ENCODE measurements around the gene VCL.
A peak's percentile ranks its signal among the peaks of the same experiment; 100 is the strongest.
"Not testable (repeated sequence)": the region's sequence is repeated elsewhere in the genome, so short reads cannot be mapped to it uniquely, and the experiment has no call there.

The VCL gene

DNA sequence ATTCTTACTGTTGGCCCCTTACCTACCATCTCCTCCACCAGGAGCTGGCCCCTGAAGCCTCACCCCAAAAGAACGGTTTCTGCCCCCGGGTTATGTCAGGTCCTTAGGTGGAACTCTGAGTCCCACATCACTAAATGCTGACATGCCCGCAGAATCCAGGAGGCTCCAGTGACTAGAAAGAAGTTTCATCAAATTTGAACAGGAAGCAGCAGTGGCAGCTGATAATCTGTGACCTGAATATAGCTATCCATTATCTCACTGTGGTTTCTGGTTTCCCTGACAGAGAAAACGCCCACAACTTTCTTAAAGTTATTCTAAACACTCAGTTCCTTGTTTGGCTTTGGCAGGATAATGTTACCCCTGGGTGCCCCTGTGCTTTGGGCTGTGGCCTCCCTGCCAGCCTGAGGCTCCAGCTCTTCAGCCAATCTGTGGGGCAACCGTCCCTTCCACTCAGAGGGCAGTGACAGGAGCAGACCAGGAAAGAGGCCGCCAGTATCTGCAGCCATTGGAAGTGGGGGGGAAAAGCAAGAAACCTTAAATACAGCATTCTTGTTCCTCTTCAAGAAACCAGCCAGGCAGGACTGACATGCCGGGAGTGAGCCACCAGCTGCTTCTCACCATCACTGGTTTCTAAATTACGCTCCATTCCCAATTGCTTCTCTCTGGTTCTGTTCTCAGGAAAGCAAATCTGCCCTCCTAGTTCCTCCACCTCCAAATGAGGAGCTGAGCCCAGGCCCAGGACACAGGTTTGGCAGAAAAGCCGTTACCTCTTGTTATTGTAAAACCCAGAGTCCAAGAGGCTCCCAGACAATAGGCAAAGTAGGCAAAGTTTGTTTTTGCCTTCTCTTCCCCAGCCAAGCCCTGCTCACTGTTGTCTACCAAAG, 41.2 kb upstream of the VCL start:
- H3K4me3 ChIP-seq (ENCODE audit: low read length) = no peak overlapping the region
- TF ChIP-seq, protein P1, sequence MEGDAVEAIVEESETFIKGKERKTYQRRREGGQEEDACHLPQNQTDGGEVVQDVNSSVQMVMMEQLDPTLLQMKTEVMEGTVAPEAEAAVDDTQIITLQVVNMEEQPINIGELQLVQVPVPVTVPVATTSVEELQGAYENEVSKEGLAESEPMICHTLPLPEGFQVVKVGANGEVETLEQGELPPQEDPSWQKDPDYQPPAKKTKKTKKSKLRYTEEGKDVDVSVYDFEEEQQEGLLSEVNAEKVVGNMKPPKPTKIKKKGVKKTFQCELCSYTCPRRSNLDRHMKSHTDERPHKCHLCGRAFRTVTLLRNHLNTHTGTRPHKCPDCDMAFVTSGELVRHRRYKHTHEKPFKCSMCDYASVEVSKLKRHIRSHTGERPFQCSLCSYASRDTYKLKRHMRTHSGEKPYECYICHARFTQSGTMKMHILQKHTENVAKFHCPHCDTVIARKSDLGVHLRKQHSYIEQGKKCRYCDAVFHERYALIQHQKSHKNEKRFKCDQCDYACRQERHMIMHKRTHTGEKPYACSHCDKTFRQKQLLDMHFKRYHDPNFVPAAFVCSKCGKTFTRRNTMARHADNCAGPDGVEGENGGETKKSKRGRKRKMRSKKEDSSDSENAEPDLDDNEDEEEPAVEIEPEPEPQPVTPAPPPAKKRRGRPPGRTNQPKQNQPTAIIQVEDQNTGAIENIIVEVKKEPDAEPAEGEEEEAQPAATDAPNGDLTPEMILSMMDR (conservative IDR thresholded peaks at IDR 0.05; ENCODE audit: low read depth, low read length) = no peak
- DNase-seq (ENCODE audit: low read depth) = no peak

DNA sequence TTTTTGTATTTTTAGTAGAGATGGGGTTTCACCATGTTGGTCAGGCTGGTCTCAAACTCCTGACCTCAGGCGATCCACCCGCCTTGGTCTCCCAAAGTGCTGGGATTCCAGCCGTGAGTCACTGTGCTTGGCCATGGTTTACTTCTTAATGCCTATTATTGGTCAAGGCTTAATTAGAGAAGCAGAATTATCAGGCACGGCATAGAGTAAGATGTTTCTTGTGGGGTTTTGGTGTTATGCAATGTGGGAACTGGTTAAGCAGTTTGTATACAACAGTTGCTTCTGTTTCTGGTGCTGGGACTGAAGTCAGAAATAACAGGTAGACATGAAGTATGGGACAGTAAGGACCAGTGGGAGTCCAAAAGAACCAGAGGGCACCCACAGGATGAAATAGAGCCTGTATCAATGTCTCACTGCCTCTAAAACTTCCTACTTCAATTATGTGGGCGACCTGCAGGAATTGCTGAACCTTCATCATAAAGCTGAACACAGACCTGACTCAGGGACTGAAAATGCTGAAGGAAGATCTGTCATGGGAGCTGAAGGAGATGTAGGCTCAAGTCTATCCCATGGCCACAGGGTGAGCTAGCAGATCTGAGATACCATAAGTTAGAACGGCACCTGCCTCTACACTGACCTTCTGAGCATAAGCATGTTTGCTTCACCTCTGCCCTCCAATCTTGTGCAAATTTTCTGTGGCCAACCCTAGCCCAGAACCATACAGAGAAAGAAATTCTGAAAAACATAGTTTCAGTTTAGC, 38.3 kb upstream of the VCL start:
- no peak for DNase-seq (ENCODE audit: low read depth)
- no peak overlapping the region for H3K4me3 ChIP-seq (ENCODE audit: low read length)
- TF ChIP-seq, protein P1 (conservative IDR thresholded peaks at IDR 0.05; ENCODE audit: low read depth, low read length) = no peak

DNA sequence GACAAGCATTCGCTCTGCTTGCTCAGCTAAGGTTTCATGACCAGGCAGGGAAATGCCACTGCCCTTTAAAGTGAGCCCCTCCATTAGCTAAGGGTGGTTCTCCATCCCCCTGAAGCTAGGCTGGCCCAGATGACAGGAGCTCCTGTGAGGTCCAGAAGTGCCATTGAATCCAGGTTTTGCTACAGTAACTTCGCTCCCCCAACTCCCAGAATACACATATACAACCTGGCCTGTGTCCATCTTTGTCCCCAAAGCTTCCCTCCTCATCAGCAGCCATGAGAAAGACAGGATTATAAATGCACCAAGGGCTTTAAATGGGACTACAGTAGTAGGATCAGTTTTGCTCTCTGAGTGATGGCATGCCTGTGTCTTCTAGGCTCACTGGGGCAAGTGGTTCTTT, 35.5 kb upstream of the VCL start:
- no peak overlapping the region for H3K4me3 ChIP-seq (ENCODE audit: low read length)
- DNase-seq (ENCODE audit: low read depth) = no peak
- TF ChIP-seq, protein P1 (conservative IDR thresholded peaks at IDR 0.05; ENCODE audit: low read depth, low read length) = no peak

DNA sequence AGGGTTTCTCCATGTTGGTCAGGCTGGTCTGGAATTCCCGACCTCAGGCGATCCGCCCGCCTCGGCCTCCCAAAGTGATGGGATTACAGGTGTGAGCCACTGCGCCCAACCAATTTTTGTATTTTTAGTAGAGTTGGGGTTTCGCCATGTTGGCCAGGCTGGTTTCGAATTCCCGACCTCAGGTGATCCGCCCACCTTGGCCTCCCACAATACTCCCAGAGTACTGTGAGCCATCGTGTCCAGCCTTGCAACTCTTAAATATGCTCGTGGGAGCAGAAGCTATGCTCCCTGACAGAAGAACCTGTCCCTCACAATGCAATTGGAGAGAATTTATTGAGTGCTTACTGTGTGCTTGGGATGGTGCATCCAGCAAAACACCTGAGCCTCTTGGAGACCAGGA, 34.4 kb upstream of the VCL start:
- H3K4me3 ChIP-seq (ENCODE audit: low read length); DNase-seq (ENCODE audit: low read depth): not testable (repeated sequence)

DNA sequence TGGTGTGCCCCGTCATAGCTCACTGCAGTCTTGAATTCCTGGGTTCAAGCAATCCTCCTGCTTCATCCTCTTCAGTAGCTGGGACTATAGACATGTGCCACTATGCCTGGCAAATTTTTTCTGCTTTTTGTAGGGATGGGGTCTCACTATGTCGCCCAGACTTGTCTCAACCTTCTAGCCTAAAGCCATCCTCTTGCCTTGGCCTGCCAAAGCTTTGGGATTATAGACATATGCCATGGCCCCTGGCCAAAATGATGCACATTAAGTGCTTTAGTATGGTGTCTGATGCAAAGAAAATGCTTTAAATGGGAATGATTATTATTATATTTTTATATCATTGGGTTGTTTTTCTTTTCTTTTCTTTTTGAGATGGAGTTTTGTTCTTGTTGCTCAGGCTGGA, 33.2 kb upstream of the VCL start:
- DNase-seq (ENCODE audit: low read depth) = no peak
- TF ChIP-seq, protein P1 (conservative IDR thresholded peaks at IDR 0.05; ENCODE audit: low read depth, low read length) = no peak
- H3K4me3 ChIP-seq (ENCODE audit: low read length) = no peak overlapping the region

DNA sequence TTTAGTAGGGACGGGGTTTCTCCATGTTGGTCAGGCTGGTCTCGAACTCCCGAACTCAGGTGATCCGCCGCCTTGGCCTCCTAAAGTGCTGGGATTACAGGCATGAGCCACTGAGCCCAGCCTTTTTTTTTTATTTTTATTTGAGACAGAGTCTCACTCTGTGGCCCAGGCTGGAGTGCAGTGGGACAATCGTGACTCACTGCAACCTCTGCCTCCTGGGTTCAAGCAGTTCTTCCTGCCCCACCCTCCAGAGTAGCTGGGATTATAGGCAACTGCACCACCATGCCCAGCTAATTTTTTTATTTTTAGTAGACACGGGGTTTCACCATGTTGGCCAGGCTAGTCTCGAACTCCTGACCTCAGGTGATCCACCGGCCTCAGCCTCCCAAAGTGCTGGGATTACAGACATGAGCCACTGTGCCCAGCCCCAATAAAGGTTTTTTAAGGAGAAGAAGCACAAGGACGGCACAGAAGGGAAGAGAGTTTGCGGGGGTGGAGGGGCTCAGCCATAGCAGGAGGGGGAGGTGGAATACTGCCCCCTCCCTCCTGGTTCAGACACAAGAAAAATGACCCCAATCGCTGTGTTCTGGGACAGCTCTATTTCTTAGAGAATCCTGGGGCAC, 32.5 kb upstream of the VCL start:
- not testable (repeated sequence) for H3K4me3 ChIP-seq (ENCODE audit: low read length); DNase-seq (ENCODE audit: low read depth)

DNA sequence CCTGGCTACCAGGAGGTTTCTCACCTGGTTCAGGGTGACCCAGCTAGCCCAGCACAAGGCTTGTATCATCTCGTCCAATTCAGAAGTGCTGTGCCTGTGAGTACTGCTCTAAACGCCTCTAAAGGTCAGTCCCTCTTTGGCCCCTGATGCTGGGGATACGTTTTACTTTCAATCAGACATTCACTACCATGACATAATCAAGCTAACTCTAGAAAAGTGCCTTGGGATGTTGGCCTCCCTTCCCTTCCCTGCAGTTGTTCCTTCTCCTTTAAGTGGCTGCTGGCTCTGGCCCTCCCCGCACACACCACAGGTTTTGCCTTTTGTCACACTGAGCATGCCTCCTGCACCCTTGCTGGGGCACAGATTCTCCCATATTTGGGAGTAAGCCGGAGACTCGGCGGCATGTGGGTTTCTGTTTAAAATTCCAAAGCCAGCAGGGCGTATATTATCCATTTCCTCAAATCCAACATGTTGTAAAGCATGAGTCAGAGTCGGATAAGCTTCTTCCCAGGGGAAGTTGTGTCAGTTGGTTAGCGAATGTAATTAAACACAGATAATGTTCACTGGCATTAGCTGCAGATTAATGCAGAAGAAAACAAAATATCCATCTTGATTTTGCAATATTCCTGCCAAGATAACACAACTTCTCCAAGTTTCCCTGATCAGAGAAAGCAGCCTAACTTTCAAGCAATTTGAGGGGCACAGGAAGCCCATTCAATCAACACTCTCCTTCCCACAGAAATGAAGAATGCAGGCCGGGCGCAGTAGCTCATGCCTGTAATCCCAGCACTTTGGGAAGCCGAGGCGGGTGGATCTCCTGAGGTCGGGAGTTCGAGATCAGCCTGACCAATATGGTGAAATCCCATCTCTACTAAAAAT, 31.8 kb upstream of the VCL start:
- TF ChIP-seq, protein P1 (conservative IDR thresholded peaks at IDR 0.05; ENCODE audit: low read depth, low read length) = no peak
- DNase-seq (ENCODE audit: low read depth) = peak; percentile 97
- H3K4me3 ChIP-seq (ENCODE audit: low read length) = peak overlapping the region; percentile 1

Data from retinal pigment epithelial cell (primary cell).